Activated CD4-positive, alpha-beta T cell treated with anti-CD3 and anti-CD28 coated beads, Interleukin-2, Interleukin-6, amounts not matched to agents 100 ng/mL and 50 ng/mL, durations not matched to agents 16 hours and 8 hours (primary cell): ENCODE measurements around the gene PDLIM1.

Source experiments
- DNase-seq: peaks from one replicate; pipeline ENCODE4 v3.0.0-alpha.2; 2020

The PDLIM1 gene

GRCh38 chr10:95314192-95314918 is 23.6 kb upstream of the PDLIM1 start:
- DNase-seq, result no peak

GRCh38 chr10:95312986-95313495 is 22.2 kb upstream of the PDLIM1 start:
- DNase-seq, result no peak

- DNase-seq, result no peak
Measured at GRCh38 chr10:95312257-95312656, 21.5 kb upstream of the PDLIM1 start.

- DNase-seq, result no peak
Measured at GRCh38 chr10:95309958-95310357, 19.2 kb upstream of the PDLIM1 start.

DNA sequence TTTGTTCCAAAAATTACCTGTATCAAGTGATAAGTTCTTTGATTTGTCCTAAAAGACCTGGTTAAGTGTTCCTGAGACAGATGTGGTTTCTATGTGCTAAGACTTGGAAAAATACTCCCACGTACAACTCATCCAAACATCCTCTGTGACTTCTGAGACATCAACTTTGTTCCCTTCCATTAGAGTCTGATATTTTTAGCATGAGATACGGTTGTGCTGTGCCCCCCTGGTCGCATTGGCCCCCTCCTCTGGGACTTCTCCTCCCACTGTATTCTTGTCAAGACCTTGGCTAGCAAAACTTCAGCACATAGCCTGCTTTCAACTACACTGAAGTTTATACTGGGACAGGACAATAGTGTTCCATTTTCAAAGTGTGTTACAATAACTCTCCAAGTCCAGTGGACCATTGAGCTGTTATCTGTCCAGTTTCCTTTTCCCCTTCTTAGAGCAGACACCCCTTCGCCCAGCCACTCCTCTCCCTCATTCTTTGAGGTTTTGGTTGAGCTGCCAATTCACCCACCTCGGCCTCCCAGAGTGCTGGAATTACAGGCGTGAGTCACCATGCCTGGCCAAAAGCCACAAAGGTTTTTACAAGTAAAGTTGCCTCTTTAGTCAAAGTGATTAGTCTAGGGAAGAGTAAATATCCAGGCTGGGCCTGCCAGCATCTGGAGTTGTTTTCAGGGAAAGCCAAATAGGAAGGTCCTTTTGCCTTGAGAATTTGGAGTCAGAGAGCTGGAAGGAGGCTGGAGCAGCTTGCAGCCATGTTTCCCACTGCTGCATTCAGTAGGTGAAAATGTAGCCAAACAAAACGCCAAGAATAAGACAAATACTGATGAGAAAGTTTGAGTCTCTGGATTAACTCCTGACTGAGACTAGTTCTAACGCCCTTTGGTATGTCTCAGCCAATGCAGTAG is 17.8 kb upstream of the PDLIM1 start:
- peak; percentile 16 for DNase-seq

DNA sequence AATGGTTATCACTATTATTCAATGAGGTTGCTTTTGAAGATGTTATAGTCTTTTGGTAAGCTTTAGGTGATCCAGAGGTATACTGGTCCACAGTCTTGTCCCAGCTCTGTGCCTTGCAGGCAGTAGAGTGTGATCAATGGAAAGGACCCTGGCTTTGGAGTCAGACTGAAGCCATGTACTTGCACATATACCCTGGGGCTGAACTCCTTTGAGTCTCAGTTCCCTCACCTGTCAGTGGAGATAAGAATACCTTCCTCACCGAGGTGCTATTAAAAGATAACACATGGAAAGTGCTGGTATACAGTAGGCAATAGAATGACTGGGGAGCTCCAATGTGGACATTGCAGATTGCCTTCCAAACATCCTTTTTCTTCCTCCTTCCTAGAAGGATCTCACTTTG is 16.0 kb upstream of the PDLIM1 start:
- no peak for DNase-seq

- no peak for DNase-seq
Measured at GRCh38 chr10:95306318-95306650, 15.5 kb upstream of the PDLIM1 start.

- DNase-seq, result no peak
Measured at GRCh38 chr10:95305606-95306317, 15.0 kb upstream of the PDLIM1 start.

- DNase-seq, result no peak
Measured at GRCh38 chr10:95304976-95305375, 14.2 kb upstream of the PDLIM1 start.

DNA sequence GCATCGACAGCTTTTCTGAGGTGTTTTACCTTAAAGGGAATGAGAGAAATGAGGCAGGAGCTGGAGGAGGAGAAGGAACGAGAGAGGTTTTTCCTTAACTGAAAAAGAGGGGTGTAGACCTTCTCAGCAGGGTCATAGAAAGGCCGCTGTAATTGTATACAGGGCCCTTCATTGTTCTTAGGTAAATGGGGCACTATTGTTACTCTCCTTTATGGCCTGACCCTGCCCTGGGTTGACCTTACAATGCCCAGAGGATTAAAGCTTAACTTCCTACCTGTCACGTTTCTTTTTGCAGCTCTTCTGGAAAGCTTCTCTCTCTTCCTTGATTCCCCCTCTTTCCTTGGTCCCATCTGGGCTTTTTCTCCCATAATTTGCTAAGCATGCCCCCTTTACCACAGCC is 13.7 kb upstream of the PDLIM1 start:
- DNase-seq, result no peak

DNA sequence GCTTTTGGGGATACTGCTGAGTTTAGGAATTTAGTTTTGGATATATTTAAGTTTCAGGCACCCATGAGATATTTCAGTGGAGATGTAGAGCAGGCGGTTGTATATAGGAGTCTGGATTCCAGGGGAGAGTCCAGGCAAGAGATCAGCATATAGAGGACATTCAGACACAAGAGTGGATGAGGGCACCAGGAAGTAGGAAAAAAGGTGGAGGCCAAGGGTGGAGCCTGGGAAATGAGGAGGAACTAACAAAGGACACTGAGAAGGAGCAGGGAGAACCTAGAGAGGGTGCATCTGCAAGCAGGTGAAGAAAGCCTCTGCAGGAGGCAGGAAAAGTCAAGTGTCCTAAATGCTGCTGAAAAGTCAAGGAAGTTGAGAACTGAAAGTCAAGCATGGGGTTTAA is 13.1 kb upstream of the PDLIM1 start:
- no peak for DNase-seq

DNA sequence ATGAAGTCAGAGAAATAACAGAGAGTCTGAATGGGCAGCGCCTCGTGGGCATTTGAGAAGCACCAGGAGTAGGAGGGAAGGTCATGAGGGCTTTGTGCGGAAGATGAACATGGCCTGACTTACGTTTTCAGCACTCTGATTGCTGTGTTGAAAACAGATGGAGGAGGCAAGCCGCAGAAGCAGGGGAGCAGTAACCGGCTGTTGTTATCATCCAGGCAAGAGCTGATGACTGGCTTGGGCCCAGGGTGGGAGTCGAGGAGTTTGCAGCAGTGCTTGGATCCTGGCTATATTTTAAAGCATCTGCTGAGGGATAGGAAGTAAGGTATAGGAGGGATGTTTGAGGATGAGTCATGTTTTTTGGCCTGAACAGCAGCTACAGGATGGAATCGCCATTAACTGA is 12.7 kb upstream of the PDLIM1 start:
- DNase-seq, result no peak

DNA sequence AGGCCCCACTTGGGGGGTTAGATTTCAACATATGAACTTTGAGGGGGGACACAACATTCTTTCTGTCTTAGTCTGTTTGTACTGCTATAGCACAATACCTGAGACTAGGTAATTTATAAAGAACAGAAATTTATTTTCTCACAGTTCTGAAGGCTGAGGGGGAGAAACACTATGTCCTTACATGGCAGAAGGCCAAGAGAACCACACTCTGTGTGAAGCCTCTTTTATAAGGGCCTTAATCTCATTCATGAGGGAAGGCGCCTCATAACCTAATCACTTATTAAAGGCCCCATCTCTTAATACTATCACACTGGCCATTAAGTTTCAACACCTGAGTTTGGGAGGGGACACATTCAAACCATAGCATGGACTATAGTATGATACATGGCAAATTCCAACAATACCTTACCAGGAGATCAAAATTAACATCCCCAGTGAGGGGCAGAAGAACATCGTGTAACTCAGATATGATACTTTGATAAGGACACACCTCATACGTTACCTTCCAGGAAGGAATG is 9.3 kb upstream of the PDLIM1 start:
- no peak for DNase-seq

DNA sequence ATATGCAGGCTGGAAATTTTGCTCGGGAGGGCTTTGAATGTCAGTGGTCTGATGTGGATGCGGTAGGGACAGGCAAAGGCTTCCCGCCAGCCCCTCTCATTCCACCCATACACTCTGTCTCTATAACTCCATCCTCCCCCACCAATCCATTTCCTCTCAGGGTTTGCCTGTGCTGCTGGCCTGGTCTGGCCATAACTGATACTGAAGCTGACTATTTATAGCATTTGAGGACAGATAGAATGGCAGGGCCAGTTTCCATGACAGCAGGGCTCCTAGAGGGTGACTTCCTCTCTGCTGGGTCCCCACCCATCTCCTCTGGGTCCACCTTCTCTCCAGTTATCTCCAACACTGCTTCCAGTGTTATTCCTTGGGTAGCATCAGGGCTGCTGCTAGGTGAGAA is 6.6 kb upstream of the PDLIM1 start:
- no peak for DNase-seq

GRCh38 chr10:95296764-95297163 is 6.0 kb upstream of the PDLIM1 start:
- no peak for DNase-seq

GRCh38 chr10:95295031-95295755 is 4.4 kb upstream of the PDLIM1 start:
- DNase-seq, result peak; percentile 71

DNA sequence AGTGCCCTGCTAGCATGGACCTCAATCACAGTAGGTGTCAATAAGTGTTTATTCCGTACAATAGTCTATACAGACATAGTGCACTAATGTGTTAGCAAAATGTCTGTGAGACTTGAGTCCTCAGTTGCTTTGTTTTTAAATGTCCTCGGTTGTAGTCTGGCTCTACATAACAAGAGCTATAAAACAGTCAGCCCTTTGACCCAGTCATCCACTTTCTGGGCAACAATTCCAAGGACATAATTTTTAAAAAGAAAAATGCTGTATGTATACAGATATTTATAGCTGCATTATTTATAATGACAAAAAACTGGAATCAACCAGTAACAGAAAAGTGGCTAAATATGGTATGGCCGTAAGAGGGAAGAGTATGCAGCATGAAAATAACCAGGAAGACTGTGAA is 2.8 kb upstream of the PDLIM1 start:
- no peak for DNase-seq

- no peak for DNase-seq
Measured at GRCh38 chr10:95291365-95292039, 699 bp upstream of the PDLIM1 start.

DNA sequence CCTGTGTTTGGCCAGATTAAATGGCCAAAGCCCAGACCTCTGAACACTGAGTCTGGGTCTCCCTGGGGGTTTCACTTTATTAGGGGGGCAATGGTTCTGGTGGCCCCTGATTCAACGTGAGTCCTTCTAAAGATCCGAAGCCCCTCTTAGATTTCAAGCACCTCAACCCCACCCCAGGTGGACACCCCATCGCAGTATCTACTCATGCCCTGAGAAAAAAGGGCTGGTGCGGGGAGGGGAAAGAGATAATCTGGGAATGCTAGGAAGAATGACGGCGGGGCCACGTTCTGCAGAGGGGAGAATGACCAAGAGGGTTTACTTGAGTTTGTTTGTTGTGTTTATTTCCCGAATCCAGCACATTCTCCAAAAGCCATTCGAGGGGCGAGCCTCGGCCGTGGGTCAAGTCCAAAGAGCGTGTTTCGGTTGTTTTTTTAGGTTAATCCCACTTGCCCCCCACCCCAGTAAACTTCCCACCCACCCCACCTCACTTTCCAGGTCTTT is 832 bp downstream of the PDLIM1 start:
- DNase-seq, result no peak

GRCh38 chr10:95289003-95289920 is 1.5 kb downstream of the PDLIM1 start:
- no peak for DNase-seq

- no peak for DNase-seq
Measured at GRCh38 chr10:95288303-95288702, 2.5 kb downstream of the PDLIM1 start.
